ENCODE measurements around the gene CAMKMT.

CAMKMT gene

GRCh38 chr2:44655401-44655864, 293.7 kb downstream of the CAMKMT start:
- no peak for TF ChIP-seq CTCF (IDR thresholded peaks at IDR 0.05; ENCODE audit: insufficient read depth, missing control alignments)
- DNase-seq (ENCODE audit: insufficient read length, low spot score): no peak
- peak; percentile 67 for FAIRE-seq

DNA sequence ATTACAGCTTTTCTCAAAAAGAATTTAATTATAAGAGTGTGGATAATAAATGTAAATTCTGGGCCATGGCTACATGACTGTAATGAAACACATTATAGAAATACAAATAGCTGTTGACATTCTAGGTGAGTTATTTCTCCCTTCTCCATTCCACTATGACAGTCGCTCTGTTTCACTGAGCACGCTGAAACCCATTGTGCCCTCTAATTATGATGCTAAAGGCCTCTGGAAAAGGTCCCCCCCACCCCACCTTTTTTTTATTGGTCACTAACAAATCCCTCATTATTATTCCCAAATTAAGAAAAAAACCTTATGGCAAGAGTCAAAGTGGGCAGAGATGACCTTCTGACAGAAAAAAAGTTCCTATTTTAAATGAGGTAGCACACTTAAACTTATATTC, 294.7 kb downstream of the CAMKMT start:
- DNase-seq (ENCODE audit: insufficient read length, low spot score): no peak
- no peak for FAIRE-seq
- no peak for TF ChIP-seq CTCF (IDR thresholded peaks at IDR 0.05; ENCODE audit: insufficient read depth, missing control alignments)

DNA sequence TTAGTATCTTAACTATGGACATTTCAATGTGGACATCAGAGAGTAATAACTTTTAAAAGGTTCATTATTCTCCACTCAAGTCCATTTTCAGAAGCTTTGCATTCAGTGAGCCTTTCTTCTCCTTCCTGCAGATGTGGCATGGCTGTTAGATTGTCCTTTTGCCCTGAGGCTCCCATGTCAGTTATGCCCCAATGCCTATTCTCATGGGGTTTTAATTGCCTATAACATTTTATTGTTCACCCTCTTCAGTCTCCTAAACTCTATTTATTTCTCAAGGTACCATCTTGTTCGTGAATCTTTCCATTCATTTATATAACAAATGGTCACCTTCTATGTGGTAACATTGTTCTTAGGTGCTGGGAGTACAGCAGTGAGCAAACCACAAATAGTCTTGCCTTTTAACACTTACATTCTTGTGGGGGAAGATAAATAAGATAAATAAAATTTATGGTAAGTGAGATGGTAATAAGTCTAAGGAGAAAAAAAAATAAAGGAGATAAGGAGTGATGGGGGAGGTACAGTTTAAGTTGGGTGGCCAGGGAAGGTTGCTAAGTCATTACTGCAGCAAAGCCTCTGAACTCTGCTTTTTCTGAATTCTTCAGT, 301.8 kb downstream of the CAMKMT start:
- TF ChIP-seq CTCF (IDR thresholded peaks at IDR 0.05; ENCODE audit: insufficient read depth, missing control alignments): no peak
- no peak for DNase-seq (ENCODE audit: insufficient read length, low spot score)
- no peak for FAIRE-seq

GRCh38 chr2:44668336-44668735, 306.6 kb downstream of the CAMKMT start:
- no peak for FAIRE-seq

DNA sequence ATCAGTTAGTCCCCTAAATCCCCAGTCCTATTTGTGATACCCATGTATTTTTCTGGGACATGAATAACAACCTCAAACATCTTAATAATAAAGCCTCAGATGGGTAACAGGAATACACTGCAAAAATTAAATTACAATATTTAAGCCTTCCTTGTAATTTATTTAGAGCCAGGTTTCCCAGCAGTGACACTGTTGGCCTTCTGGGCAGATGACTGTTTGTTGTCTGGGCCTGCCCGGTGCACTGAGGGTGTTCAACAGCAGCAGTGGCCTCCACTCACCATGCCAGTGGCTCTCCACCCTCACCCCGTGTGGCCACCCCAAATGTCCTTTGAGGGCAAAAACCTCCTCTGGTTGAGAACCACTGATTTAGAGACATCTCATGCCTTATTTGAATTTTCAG, 309.5 kb downstream of the CAMKMT start:
- TF ChIP-seq CTCF (IDR thresholded peaks at IDR 0.05; ENCODE audit: insufficient read depth, missing control alignments): no peak
- FAIRE-seq: no peak

More at GRCh38 chr2:44668336-44668735, 306.6 kb downstream of the CAMKMT start:
- DNase-seq (ENCODE audit: insufficient read length, low spot score): no peak
- peak; percentile 35 for TF ChIP-seq CTCF (IDR thresholded peaks at IDR 0.05; ENCODE audit: insufficient read depth, missing control alignments)

GRCh38 chr2:44671916-44672315, 310.2 kb downstream of the CAMKMT start:
- FAIRE-seq: no peak
- no peak for DNase-seq (ENCODE audit: insufficient read length, low spot score)
- TF ChIP-seq CTCF (IDR thresholded peaks at IDR 0.05; ENCODE audit: insufficient read depth, missing control alignments): peak; percentile 48

More for the DNA sequence above, 309.5 kb downstream of the CAMKMT start:
- no peak for DNase-seq (ENCODE audit: insufficient read length, low spot score)

DNA sequence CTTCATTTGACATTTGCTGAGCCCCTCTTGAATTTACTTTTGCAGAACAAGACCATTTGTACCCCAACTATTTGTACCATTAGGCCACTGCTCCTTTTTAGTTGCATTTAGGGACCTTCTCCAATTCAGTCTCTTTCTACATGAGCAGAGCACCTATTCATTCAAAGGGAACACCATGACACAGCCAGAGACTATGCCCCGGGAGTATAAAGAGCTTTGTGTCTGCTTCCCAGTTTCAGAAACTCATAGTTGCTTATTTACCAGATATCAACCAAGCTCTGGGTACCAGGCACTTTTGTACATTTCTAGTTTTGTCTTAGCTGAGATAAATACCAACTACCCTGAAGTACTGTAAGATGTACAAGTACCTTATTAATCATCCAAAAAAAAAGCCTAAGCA, 310.7 kb downstream of the CAMKMT start:
- FAIRE-seq: no peak

More for the DNA sequence above, 310.7 kb downstream of the CAMKMT start:
- no peak for TF ChIP-seq CTCF (IDR thresholded peaks at IDR 0.05; ENCODE audit: insufficient read depth, missing control alignments)
- DNase-seq (ENCODE audit: insufficient read length, low spot score): no peak

Measured in D721Med (cell line).